H9 (cell line): Measurements from ENCODE around the gene SPATA22. TPM values are rescaled to one million over a fixed set of nuclear protein-coding genes. Genes with fewer than 3 reads are reported as not detected.

Experiments used
- DNase-seq: peaks from one replicate; pipeline ENCODE4 v3.0.0-alpha.2; 2017
- H2AFZ ChIP-seq: one replicate; pipeline ENCODE4 v1.6.1; 2013; ENCODE audit warnings: mild to moderate bottlenecking, low read length, control low read depth, moderate library complexity
- H2AK5ac ChIP-seq: 2 replicates; pipeline ENCODE4 v1.6.1; 2013; ENCODE audit warnings: low read length, control low read depth, mixed read lengths; ENCODE audit not compliant: insufficient read length
- H2BK120ac ChIP-seq: one replicate; pipeline ENCODE4 v1.6.1; 2013; ENCODE audit warnings: low read depth, mild to moderate bottlenecking, low read length, control low read depth, inconsistent platforms; ENCODE audit not compliant: poor library complexity, severe bottlenecking
- H2BK12ac ChIP-seq: 2 replicates; pipeline ENCODE4 v1.6.1; 2013; ENCODE audit warnings: low read length, control low read depth, mixed read lengths, low read depth; ENCODE audit not compliant: insufficient read length
- H2BK15ac ChIP-seq: 2 replicates; pipeline ENCODE4 v1.6.1; 2013; ENCODE audit warnings: low read depth, low read length, control low read depth
- H2BK20ac ChIP-seq: one replicate; pipeline ENCODE4 v1.6.1; 2013; ENCODE audit warnings: low read depth, mild to moderate bottlenecking, low read length, control low read depth, inconsistent platforms; ENCODE audit not compliant: poor library complexity, severe bottlenecking
- H2BK5ac ChIP-seq: 2 replicates; pipeline ENCODE4 v1.6.1; 2013; ENCODE audit warnings: low read length, control low read depth, mixed read lengths; ENCODE audit not compliant: insufficient read length
- H3K14ac ChIP-seq: 2 replicates; pipeline ENCODE4 v1.6.1; 2013; ENCODE audit warnings: low read length, control low read depth; ENCODE audit not compliant: insufficient read depth
- H3K18ac ChIP-seq: 2 replicates; pipeline ENCODE4 v1.6.1; 2013; ENCODE audit warnings: low read depth, mild to moderate bottlenecking, mixed read lengths, low read length, control low read depth; ENCODE audit not compliant: insufficient read length
- H3K23ac ChIP-seq: 2 replicates; pipeline ENCODE4 v1.6.1; 2013; ENCODE audit warnings: low read length, control low read depth, mixed read lengths, low read depth; ENCODE audit not compliant: insufficient read length
- H3K23me2 ChIP-seq: 2 replicates; pipeline ENCODE4 v1.6.1; 2013; ENCODE audit warnings: low read depth, mild to moderate bottlenecking, mixed read lengths, low read length, control low read depth; ENCODE audit not compliant: insufficient read length, poor library complexity, severe bottlenecking
- H3K27ac ChIP-seq: 2 replicates; pipeline ENCODE4 v1.5.1; 2013; ENCODE audit warnings: low read length, control low read depth, mixed read lengths, low read depth; ENCODE audit not compliant: insufficient read length
- H3K27me3 ChIP-seq: 2 replicates; pipeline ENCODE4 v1.6.1; 2013; ENCODE audit warnings: low read length, control low read depth, inconsistent platforms; ENCODE audit not compliant: insufficient read depth
- H3K4ac ChIP-seq: 2 replicates; pipeline ENCODE4 v1.6.1; 2013; ENCODE audit warnings: low read depth, mild to moderate bottlenecking, control low read depth, inconsistent platforms, low read length, moderate library complexity
- H3K4me1 ChIP-seq: 2 replicates; pipeline ENCODE4 v1.6.1; 2013; ENCODE audit warnings: low read length, control low read depth, inconsistent platforms; ENCODE audit not compliant: insufficient read depth
- H3K4me2 ChIP-seq: 2 replicates; pipeline ENCODE4 v1.6.1; 2013; ENCODE audit warnings: low read length, control low read depth, mixed read lengths; ENCODE audit not compliant: insufficient read length, insufficient read depth
- H3K56ac ChIP-seq: 2 replicates; pipeline ENCODE4 v1.6.1; 2013; ENCODE audit warnings: low read depth, mild to moderate bottlenecking, mixed read lengths, low read length, control low read depth; ENCODE audit not compliant: insufficient read length
- H3K79me1 ChIP-seq: 2 replicates; pipeline ENCODE4 v1.6.1; 2013; ENCODE audit warnings: low read depth, mild to moderate bottlenecking, moderate library complexity, low read length, control low read depth, inconsistent platforms; ENCODE audit not compliant: insufficient read depth, poor library complexity, severe bottlenecking
- H3K79me2 ChIP-seq: 2 replicates; pipeline ENCODE4 v1.6.1; 2013; ENCODE audit warnings: low read length, control low read depth, inconsistent platforms; ENCODE audit not compliant: insufficient read depth
- H3K9ac ChIP-seq: 2 replicates; pipeline ENCODE4 v1.6.1; 2013; ENCODE audit warnings: low read length, control low read depth, mixed read lengths; ENCODE audit not compliant: insufficient read length; ENCODE audit errors: extremely low read depth
- H3K9me3 ChIP-seq: one replicate; pipeline ENCODE4 v1.6.1; 2013; ENCODE audit warnings: low read depth, low read length, inconsistent platforms; ENCODE audit not compliant: control insufficient read depth
- H3T11ph ChIP-seq: one replicate; pipeline ENCODE4 v1.6.1; 2013; ENCODE audit warnings: mild to moderate bottlenecking, low read length, control low read depth, inconsistent platforms
- H4K20me1 ChIP-seq: one replicate; pipeline ENCODE4 v1.6.1; 2013; ENCODE audit not compliant: control insufficient read depth, insufficient read length, insufficient read depth
- H4K5ac ChIP-seq: 2 replicates; pipeline ENCODE4 v1.6.1; 2013; ENCODE audit warnings: low read depth, mild to moderate bottlenecking, mixed read lengths, low read length, control low read depth; ENCODE audit not compliant: insufficient read length
- H4K8ac ChIP-seq: replicated peaks from 2 replicates; pipeline ENCODE4 v1.6.1; 2013; ENCODE audit warnings: low read length, control low read depth, mixed read lengths, low read depth; ENCODE audit not compliant: insufficient read length
- H4K91ac ChIP-seq: 2 replicates; pipeline ENCODE4 v1.6.1; 2013; ENCODE audit warnings: low read depth, mild to moderate bottlenecking, moderate library complexity, mixed read lengths, low read length, control low read depth; ENCODE audit not compliant: insufficient read length
- H3K27ac Mint-ChIP-seq, 3 experiments: 2 replicates in 2 of 3; 3 replicates in 1 of 3; pipeline ENCODE4 v1.8.0; 2020 to 2021; ENCODE audit warnings: mixed read lengths in 3 of 3, mild to moderate bottlenecking in 1 of 3, moderate library complexity in 1 of 3
- H3K27me3 Mint-ChIP-seq: 2 replicates; pipeline ENCODE4 v1.8.0; 2021; ENCODE audit warnings: low read depth, mild to moderate bottlenecking, moderate library complexity, mixed read lengths
- H3K36me3 Mint-ChIP-seq, 3 experiments: 2 replicates in 2 of 3; 3 replicates in 1 of 3; pipeline ENCODE4 v1.8.0; 2020 to 2021; ENCODE audit warnings: low read depth in 3 of 3, mixed read lengths in 3 of 3; ENCODE audit not compliant: insufficient read depth in 1 of 3
- H3K4me1 Mint-ChIP-seq, 2 experiments: 2 replicates each; pipeline ENCODE4 v1.8.0; 2020; ENCODE audit warnings: mixed read lengths in 2 of 2
- H3K4me3 Mint-ChIP-seq, 2 experiments: 2 replicates in 1 of 2; 3 replicates in 1 of 2; pipeline ENCODE4 v1.8.0; 2020 to 2021; ENCODE audit warnings: mild to moderate bottlenecking in 2 of 2, mixed read lengths in 2 of 2, moderate library complexity in 1 of 2
- H3K9me3 Mint-ChIP-seq, 2 experiments: 2 replicates in 1 of 2; 3 replicates in 1 of 2; pipeline ENCODE4 v1.8.0; 2020; ENCODE audit warnings: mild to moderate bottlenecking in 2 of 2, mixed read lengths in 2 of 2, moderate library complexity in 1 of 2
- CTCF ChIP-seq: fragments of 200-600 bp; sonication (generic); conservative IDR thresholded peaks from 3 replicates; pipeline ENCODE4 v1.8.0; 2021; ENCODE audit warnings: antibody characterized with exemption, mild to moderate bottlenecking
- WGBS: extraction: QIAGEN DNeasy Blood & Tissue Kit; methylation state at CpG from one replicate; pipeline ENCODE4 v1.1.7; 2013; ENCODE audit warnings: missing lambda C conversion rate, low lambda C conversion rate, mixed read lengths; ENCODE audit not compliant: insufficient read length; ENCODE audit errors: extremely low coverage; 5-methylcytosine and 5-hydroxymethylcytosine counted together
- total RNA-seq: library from RNA; stranded (reverse); gene quantifications from 2 replicates; pipeline ENCODE4 v1.2.1, GENCODE V29; 2021

Gene SPATA22
- total RNA-seq, 1 experiment from 2014 or later: not detected

GRCh38 chr17:3475251-3475685 lies 3.6 kb upstream of the SPATA22 start:
- no peak overlapping the region for H2BK20ac ChIP-seq
- H3K27ac ChIP-seq: no peak overlapping the region
- no peaks in the 10 kb centered on the region for H4K20me1 ChIP-seq
- H3K4me2 ChIP-seq: no peak overlapping the region
- Mint-ChIP-seq H3K4me1 (peaks cover 10 to 16% of the 10 kb centered on the region in 2 experiments), H3K36me3 (no peaks in the 10 kb centered on the region), H3K27ac (peak overlapping the region in 1 of 3 experiments; percentile 53; a peak in 1 of 7 replicates), H3K4me3 (no peak overlapping the region), H3K27me3 (no peaks in the 10 kb centered on the region), H3K9me3 (no peaks in the 10 kb centered on the region)
- no peak overlapping the region for H4K8ac ChIP-seq
- no peak overlapping the region for H3K4ac ChIP-seq
- no peak overlapping the region for H2BK12ac ChIP-seq
- H3K27me3 ChIP-seq: no peaks in the 10 kb centered on the region
- no peak overlapping the region for H3T11ph ChIP-seq
- no peak overlapping the region for H4K5ac ChIP-seq
- no CpG with 5 or more reads among the region's 4 CpGs for WGBS
- no peak overlapping the region for H2AFZ ChIP-seq
- H3K14ac ChIP-seq: no peak overlapping the region
- H3K9ac ChIP-seq: no peak overlapping the region
- H2BK15ac ChIP-seq: no peak overlapping the region
- H3K4me1 ChIP-seq: no peaks in the 10 kb centered on the region; the same call in 1 of the 2 replicates
- H3K18ac ChIP-seq: no peak overlapping the region
- no peaks in the 10 kb centered on the region for H3K79me1 ChIP-seq
- DNase-seq: no peak
- H3K56ac ChIP-seq: no peak overlapping the region
- no peaks in the 10 kb centered on the region for H3K79me2 ChIP-seq
- no peak overlapping the region for H2BK120ac ChIP-seq
- no peak overlapping the region for H3K23ac ChIP-seq
- no peaks in the 10 kb centered on the region for H3K23me2 ChIP-seq
- H2BK5ac ChIP-seq: no peak overlapping the region
- H3K9me3 ChIP-seq: no peaks in the 10 kb centered on the region
- H2AK5ac ChIP-seq: no peak overlapping the region
- H4K91ac ChIP-seq: no peak overlapping the region
- no peak for TF ChIP-seq CTCF
